GM11168 (cell line): ENCODE measurements around the gene CALHM2.

Experiments
- in situ Hi-C: fragments of 300-500 bp; cut with MboI; formaldehyde crosslinking; loops from one replicate; pipeline ENCODE4 v1.12.0; 2022; ENCODE audit warnings: low sequenced_read_pairs; ENCODE audit not compliant: unreplicated experiment

CALHM2 gene

DNA sequence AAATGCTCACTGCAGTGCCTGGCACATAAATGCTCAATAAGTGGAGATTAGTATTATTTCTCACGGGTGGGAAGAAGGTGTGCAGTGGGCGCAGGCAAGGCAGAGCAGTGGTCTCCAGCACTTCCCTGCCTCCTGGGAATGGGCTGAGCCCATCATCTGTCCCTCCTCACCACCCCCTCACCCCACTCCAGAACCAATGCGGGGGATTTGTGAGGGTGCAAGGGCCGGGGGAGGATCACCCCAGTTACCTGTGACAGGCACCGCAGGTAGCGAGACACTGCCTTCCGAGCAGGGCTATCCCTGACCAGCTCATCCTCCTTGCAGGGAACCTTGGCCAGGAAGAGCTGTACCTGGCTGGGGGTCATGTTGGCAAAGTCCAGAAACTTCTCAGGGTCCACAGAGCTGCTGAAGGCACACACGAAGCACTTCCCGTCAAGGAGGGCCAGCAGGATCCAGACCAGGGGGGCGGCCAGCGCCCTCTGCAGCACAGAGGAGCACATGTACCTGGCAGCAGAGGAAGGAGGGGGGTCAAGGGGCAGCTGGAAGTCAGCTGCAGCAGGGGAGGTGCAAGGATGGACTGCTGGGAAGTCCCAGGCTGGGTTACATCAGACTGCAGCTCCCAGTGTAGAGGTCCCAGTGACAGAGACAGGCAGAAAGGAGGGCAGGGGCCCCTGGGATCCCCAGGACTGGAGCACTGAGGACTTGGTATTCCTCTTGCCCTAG, 24.0 kb upstream of the CALHM2 start:
- in situ Hi-C loops, result no loop called here

DNA sequence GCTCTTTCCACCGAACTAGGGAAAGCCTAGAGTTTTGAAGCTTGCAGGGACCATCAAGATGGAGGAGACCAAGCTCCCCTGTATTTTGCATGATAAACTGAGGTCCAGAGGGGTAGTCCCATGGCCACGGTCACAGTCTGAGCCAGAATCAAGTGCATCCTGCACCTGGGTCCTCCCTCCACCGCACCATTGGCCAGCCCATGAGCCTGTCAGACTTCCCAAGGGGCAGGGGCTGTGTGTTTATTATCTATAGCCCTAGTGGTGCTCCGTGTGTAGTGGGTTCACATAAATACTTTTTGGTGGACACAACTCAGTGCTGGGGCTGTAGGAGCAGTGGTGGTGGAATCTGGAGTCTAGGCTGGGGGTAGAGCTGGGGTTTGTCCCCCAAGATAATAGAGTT, 23.3 kb upstream of the CALHM2 start:
- in situ Hi-C loops, result no loop called here

DNA sequence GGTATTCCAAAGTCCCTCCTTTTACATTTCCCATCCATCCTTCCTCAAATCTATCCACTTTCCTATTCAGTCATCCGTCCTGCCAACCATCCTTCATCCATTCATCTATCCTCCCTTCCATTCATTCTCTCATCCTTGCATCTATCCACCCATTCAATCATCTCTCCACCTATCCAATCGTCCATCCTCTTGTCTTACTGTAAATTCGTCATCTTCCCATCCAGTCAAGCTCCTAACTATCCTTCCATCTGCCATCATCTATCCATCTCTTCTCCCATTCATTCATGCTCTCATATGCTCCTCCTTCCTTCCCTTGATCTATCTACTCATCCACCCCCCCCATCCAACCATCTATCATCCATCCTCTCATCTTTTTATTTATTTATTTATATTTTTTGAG, 21.9 kb upstream of the CALHM2 start:
- in situ Hi-C loops, result no loop called here

DNA sequence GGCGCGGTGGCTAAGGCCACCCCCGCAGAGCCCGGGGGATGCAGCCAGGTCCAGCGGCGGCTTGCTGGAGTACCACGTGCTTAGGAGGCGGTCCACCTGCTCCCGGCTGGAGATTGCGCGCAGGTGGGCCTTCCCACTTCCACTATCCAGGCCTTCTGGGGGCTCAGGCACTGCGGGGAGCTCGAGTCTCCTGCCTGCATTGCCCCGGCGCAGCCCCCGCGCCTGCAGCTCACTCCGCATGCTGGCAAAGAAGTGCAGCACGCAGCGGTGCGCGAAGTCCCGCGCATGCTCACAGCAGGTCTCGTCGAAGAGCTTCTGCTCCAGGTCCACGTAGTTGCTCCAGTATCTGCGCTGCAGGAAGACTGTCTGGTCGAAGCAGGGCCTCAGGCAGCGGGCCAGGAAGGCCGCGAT, 21.1 kb upstream of the CALHM2 start:
- in situ Hi-C loops, result no loop called here

DNA sequence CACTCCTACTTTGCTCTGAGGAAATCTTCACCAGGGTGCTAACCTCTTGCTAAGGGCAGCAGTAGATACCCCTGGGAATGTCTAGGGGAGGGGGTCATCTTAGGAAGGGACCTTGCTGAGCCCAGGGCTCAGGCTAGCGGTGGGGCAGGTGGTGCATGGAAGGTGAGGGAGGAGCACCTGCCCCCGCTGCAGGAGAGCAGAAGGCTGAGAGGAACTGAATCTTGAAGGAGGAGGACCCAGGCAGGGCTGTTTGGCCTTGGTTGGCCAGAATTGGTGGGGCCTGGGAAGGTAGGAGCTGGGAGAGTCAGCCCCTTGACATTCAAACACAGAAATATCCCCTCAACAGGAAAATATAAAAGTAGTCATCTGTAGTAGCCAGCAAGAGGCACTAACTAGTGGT, 19.8 kb upstream of the CALHM2 start:
- in situ Hi-C loops, result no loop called here

DNA sequence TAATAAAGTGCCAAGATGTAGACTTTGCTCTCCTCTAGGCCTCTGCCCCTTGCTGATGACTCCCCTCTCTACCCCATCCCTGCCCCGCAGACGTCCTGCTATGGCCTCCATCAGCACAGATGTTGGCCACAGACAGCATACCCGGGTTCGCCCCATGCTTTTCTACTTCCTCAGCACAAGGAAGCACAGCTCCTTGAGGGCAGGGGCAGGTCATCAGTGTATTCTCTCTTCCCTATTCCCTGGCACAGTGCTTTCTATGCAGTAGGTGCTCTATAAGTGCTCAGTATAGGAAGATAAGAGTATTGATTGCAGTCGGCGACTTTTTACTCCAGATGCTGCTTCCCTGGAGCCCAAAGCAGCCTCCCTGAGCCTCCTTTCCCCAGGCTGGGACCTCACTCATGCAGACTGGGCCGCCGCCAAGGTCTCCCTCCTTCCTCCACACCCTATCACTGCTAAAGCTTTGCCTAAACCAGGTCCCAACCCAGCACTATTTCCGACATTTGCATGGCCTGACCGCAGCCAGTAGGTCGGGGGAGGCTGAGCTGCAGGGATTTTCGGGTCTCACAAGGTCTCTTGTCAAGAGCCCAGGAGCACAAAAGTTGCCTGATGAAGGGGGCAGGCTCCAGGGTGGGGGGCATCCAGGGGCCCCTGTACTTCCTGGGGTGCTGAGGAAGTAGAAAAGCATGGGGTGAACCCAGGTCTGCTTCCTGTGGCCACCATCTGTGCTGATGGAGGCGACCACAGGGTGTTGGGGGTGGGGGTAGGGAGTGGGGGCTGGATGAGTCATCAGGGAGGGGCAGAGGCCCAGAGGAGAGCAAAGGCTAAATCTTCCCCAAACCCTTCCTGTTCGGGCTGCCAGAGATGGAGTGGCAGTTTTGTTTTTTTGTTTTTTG, 18.8 kb upstream of the CALHM2 start:
- in situ Hi-C loops, result no loop called here

DNA sequence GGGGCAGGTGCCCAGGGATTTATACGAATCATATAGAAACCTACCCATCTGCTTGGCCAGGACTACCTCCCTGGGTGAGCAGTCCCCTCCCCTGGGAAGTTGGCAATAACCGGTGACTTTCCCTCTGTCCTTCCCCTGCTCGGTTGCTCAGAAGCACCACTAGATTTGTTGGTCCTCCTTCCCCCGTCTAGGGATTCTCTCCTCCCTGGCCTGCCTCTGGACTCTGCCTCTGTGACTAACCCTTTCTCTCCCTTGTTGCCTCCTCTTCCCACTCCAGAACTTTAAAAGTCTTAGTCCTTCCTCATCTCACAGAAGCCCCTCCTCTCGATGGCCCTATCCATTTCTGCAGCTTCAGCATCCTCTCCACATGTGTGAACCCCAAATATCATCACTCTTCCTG, 17.0 kb upstream of the CALHM2 start:
- in situ Hi-C loops, result no loop called here

DNA sequence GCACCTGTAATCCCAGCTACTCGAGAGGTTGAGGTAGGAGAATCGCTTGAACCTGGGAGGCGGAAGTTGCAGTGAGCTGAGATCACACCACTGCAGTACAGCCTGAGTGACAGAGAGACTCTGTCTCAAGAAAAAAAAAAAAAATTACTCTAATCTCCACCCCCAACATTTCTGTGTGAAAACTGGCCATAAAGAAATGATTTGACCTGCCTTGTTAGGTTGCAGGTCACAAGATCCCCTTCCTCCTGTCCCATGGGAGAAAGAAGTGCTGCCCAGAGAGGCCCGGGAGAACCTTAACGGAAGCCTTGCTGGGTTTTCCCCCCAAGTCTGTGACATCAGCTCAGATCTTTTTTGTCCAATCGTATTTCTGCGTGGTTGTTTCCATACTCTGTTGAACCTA, 15.2 kb upstream of the CALHM2 start:
- in situ Hi-C loops, result no loop called here

DNA sequence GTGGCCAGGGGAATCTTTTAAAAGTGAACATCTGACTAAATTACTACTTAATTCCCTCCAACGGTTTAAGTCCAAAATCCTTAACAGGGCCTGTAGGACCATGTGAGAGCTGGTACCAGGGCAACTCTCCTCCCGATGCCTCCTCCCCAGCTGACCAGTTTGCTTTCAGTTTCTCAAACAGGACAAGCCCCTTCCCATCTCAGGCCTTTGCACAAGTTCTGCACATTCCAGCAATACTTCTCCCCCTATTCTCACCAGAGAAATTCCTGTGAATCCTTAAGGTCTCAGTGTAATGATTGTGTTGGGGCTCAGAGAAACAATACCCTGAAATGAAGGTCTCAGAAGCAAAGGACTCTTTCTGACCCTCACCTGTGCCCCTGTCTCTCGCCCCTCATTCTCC, 14.6 kb upstream of the CALHM2 start:
- in situ Hi-C loops, result no loop called here

DNA sequence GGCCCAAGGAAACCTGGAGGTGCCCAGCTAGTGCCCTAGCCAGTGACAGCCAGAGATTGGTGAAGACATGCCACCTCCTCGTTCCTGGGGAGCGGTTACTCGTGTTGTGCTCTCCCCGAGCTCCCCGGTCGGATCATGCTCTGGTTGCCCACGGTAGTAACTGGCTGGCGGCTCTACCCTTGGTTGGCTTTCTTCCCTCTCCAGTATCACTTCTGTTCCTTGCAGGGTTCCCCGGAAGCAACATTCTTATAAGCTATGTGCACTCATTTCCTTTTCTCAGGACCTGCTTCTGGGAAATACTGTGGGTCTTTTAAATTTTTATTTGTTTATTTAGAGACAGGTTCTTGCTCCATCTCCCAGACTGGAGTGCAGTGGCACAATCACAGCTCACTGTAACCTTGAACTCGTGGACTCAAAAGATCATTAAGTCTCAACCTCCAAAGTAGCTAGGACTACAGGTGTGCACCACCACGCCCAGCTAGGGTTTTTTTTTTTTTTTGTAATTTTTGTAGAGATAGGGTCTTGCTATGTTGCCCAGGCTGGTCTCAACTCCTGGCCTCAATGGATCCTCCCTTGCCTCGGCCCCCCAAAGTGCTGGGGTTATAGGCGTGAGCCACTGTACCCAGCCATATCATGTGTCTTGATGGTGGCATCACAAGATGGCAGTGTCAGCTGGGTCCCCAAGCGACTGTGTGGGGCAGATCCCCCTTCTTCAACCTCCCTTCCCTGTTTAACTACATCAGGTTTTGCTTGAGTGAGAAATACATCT, 13.4 kb upstream of the CALHM2 start:
- in situ Hi-C loops, result no loop called here

DNA sequence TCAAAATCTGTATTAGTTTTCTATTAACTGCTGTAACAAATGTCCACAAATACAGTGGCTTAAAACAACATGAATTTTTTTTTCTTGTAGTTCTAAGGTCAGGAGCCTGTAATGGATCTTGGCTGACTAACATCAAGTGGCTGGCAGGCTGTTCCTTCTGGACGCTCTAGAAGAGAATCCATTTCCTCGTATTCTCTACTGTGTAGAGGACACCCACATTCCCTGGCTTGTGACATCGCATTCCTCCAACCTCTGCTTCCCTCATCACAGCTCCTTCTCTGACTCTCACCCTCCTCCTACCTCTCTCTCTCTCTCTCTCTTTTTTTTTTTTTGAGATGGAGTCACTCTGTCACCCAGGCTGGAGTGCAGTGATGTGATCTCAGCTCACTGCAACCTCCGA, 11.3 kb upstream of the CALHM2 start:
- in situ Hi-C loops, result no loop called here

DNA sequence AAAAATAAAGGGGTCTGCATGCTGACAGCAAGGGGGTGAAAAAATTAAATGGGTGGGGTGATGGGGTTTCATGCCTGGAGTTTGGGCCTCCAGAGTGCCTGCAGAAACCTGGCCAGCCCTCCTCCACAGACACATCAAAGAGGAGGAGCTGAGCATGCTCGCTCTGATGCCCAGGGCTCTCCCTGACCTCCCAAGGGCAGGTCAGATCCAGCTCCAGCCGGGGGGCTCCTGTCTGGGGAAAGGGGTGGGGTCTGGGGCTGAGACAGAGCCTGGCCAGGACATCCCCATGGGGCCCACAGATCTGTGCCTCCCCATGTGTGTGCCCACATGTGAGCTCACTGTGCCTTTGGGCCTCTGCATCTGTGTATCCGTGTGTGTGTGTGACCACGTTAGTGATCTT, 7.4 kb upstream of the CALHM2 start:
- in situ Hi-C loops, result no loop called here

DNA sequence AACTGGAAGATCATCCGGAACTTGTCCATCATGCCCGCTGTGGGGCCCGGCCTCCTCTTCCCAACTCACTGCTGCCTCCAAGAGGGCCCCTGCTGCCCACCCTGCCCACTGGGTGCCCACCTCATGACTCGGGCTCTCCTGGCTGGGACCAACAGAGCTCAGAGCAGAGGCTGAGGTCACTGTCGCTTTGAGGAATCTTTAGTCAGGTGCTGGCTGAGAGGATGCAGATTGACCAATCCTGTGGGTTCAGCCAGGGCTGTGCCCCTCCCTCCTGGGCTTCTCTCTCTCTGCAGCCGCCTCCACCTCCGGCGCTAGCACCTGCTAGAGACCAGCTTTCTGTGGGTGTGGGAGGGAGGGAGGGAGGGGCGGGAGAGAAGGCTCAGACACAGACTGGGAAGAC, 6.5 kb upstream of the CALHM2 start, which contains the start of gene CALHM1:
Gene CALHM1 (minus strand): TSS at position 181 of the 400 bp plus-strand sequence. CDS start 149 bp downstream, at position 32.
- in situ Hi-C loops, result no loop called here

DNA sequence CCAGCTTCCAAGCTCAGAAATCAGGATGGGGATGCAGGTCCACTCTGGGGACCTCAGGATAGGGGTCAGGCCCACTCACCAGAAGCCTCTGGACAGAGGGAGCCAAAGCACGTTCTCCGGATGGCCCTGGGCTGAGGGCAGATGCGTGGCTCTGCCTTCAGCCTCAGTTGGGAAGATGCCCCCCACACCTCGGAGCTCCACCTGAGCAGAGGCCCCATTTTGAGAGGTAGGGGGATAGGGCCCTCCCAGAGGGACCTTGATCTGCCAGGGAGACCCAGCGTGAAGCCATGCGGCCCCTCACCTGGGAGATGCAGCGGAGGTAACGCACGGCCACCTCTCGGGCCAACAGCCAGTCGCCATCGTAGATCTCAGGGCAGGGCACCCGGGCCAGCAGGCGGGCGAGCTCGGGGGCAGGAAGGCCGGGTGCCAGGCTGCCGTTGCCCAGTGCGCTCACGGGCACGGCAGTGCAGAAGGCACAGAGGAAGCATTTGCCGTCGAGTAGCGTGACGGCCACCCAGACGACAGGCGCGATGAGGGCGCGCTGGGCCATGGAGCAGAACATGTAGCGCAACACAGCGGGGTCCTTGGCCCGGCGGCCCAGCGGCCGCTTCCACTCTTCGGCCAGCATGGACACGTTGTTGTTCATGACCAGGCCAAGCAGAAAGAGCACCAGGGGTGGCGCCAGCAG, 5.9 kb upstream of the CALHM2 start:
- in situ Hi-C loops, result no loop called here

DNA sequence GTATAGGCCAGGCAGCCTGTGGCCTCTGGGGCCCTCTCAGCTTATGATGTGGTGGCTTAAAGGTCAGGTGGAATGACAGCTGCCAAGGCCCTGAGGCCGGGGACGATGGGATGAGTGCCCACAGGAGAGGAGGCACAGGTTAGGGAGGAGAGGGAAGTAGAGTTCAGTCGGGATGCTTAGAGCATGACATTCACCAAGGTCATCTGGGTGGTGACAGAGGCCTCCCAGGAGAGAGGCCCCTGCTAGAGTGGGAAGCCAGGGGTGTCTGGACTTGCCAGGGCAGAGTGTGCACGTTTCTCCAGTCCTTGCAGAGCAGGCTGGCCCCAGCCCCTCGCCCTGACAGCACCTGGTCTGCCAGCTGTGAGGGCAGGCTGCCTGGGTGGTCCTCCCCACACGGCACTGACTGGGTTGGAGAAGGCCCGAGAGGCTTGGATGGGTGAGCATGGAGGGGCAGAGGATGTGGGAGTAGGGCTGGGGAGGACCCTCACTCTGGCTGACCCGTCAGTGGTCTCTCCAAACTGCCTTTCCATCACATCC, 5.1 kb upstream of the CALHM2 start:
- in situ Hi-C loops, result no loop called here

DNA sequence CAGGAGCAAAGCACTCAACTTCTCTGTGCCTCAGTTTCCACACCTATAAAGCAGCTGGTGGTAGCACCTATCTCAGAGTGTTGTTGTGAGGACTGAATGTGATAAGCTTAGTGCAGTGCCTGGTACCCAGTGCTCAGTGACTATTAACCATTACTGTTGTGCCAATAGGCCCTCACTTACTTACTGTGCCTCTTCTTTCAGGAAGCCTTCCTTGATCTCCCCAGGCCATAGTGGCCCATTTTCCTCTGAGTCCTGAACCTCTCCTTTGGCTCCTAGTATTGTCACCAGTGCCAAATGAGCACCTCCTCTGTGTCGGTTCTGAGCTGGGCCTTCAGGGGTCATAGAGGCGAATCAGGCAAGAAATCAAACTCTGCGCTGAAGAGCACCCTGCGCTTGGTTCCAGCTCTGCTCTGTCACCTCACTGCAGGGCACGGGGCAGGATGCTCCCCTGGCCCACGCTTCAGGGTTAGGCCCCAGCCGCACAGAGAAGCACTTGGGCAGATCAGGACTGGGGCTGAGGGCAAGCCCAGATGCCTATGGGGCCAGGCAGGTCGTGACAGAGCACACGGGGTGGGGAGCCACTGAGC, 4.0 kb upstream of the CALHM2 start:
- in situ Hi-C loops, result no loop called here

DNA sequence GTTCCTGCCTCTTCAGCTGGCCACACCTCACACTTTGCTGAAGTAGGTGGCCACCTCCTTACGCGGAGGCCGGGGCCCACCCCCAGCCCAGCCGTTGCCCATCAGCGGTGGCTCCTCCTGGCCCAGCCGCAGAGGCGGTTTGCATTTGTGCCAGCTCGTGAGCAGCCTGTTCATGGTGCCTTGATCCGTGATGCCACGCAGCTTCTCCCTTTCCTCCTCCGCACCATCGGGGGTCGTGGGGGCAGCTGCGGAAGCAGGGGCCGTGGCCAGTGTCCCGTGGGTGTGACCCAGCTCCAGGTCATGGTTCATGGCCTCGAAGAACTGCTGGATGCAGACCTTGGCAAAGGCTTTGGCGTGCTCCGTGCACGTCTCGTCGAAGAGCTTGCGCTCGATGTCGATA, 3.1 kb upstream of the CALHM2 start:
- in situ Hi-C loops, result no loop called here

DNA sequence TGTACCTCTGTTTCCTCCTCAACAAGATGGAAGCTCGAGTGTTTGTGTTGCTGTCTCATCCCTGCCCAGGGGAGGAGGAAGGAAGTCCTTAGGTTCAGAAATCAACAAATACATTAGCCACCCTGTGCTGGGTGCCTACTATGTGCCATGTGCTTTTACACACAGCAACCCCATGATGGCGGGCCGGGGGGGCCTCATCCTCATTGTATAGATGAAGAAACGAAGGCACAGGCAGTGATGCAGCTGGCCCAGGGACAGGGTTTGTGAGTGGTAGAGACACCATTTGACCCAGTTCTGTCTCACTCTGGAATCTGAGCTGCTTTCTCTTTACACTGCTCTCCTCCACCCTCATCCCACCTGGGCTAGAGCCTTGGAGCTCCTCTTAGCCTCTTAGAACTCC, 1.9 kb upstream of the CALHM2 start:
- in situ Hi-C loops, result no loop called here

DNA sequence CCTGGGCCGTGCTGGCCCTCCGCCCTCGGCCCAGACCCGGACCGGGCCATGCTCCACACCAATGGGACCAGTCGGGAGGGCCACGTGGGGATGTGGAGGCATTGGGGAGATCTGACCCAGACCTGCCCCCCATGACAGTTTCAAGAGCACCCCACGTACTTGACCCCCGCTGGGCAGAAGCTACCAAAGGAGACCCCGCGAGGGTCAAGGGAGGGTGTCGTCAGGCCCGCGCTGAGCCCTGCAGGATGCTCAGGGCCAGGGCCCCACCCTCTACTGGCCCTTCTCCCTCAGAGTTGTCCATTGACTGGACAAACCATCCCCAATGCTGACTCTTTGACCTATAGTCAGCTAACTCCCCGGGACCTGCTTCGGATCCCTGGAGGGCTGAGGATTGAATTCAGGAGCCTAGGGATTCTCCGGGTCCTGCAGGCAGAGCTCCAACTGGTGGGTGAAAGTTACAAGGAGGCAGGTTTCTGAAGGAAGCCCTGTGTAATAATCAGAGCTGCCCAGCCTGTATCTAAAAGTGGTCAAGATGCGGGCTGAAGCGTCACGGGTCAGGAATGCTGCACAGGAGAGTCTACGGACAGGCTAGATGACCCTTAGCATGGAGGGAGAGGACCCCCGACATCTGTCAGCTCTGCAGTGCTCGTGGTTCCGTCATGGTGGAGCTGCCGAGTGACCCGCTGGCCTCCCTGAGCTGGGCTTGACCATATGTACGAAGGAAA, 498 bp upstream of the CALHM2 start:
- in situ Hi-C loops, result no loop called here
